CD4-positive, alpha-beta T cell treated with Interleukin-1 beta for 1 hour (primary cell): ENCODE data around the gene CFAP97D1.
"Not testable (repeated sequence)": the region's sequence is repeated elsewhere in the genome, so short reads cannot be mapped to it uniquely, and the experiment has no call there.

Experiments used
- DNase-seq, 2 donors: peaks; one replicate each; pipeline ENCODE4 v3.0.0-alpha.2; 2020 to 2022

Gene CFAP97D1

DNA sequence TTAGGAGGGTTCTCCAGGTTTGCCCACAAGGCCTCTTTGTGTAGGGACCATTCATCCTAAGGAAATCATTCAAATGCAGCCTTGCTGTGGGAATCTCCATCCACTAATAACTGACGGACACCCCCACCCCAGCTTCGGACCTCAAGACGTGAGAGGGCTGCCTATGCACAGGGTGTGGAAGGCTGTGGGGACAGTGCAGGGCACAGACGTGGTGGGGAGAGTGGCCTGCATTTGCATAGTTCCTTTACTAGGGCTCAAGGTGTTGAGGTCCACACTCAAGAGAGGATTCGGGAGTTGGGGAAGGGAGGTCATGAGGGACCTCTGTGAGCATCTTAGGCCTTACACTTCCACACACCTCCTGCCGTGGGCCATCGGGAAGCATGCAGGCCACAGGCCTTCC, 11.3 kb upstream of the CFAP97D1 start:
- DNase-seq = no peak

DNA sequence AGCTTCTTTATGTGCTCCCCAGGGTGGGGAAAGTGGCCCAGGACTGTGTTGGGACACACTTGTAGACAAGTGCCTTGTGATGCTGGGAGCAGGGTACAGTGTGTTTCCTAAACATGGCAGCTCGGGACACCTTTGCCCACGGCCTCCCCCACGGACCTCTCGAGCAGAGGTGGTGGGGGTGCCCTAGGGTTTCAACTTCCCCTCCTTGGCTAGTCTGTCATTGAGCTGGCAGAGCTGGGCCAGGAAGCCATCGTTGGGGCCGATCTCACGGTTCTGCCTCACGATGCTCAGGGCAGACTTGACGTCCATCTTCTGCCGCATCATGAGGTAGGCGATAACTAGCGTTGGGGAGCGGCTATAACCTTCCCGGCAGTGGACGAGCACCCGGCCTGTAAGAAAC, 10.8 kb upstream of the CFAP97D1 start:
- DNase-seq = no peak

DNA sequence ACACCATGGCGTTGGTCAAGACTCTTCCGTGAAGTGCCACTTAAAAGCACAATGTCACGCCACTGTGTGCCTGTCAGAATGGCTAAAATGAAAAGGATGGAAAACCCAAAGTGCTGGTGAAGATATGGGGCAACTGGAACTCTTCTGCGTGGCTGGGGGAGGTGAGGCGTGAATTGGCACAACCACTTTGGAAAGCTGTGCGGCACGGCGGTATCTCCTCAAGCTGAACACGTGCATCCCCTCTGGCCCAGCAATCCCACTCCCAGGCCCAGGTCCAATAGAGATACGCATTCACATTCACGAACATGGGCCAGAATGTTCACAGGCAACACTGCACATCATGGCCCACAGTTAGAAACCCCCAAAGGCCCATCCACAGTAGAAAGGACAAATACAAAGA, 10.4 kb upstream of the CFAP97D1 start:
- DNase-seq = no peak

DNA sequence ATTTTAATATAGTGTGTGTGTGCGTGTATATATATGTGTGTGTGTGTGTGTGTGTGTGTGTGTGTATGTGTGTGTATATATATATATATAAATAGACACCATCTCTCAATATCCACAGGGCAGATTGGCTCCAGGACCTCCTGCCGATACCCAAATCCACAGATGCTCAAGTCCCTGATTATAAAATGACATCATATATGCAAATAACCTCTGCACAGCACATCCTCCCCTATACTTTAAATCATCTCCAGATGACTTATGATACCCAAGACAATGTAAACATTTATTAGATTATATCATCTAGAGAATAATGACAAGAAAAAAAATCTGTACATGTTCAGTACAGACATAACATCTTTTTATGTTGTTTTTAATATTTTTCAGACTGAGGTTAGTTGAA, 9.3 kb upstream of the CFAP97D1 start:
- no peak for DNase-seq

DNA sequence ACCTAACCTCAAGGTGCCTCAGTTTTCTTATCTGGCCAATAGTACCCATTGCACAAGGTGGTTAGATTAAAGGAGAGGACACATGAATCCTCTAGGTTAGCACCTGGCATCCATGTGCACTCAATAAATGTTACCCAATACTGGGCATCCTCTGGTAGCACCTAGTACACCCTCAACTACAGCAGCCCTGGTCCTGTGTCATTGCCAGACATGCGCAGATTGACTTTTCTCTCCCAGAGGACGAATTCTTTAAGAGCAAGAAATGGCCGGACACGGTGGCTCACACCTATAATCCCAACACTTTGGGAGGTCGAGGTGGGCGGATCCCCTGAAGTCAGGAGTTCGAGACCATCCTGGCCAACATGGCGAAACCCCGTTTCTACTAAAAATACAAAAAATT, 8.8 kb upstream of the CFAP97D1 start:
- no peak for DNase-seq

DNA sequence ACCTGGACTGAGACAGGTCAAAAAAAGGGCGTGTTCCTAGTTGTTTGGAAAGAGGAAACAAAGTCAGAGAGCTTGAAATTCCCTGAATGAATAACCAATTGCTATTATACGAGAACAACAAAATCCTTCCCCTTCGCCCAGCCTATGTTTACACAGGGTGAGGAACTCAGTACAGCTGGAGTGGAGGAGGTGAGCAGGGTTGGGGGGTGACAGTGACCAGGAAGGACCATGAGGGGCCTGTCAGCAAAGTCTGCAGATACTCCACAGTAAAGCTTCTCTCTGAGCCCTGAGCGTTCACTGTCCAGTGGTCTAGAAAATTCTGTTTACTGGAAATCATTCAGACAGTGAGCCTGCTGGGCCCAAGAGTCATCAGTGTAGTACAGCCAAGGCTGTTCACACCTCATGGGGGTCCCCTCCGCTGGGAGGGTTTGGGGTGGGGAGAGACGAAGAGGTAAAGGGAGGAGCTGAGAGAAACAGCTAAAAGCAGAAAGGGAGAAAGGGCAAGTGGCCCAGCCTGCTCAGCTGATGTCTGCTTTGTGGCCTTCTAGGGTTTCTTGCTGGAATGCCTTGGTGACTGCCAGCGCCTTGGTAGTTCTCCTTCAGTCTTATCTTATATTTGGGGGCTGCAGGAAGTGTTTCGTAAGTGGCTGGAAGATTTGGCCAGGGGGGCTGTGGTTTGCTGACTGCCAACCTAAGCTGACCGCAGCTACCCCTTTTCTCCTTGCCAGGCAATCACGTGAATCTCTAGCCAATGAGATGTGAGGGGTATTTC, 7.2 kb upstream of the CFAP97D1 start:
- DNase-seq = peak; percentile 8 to 39

DNA sequence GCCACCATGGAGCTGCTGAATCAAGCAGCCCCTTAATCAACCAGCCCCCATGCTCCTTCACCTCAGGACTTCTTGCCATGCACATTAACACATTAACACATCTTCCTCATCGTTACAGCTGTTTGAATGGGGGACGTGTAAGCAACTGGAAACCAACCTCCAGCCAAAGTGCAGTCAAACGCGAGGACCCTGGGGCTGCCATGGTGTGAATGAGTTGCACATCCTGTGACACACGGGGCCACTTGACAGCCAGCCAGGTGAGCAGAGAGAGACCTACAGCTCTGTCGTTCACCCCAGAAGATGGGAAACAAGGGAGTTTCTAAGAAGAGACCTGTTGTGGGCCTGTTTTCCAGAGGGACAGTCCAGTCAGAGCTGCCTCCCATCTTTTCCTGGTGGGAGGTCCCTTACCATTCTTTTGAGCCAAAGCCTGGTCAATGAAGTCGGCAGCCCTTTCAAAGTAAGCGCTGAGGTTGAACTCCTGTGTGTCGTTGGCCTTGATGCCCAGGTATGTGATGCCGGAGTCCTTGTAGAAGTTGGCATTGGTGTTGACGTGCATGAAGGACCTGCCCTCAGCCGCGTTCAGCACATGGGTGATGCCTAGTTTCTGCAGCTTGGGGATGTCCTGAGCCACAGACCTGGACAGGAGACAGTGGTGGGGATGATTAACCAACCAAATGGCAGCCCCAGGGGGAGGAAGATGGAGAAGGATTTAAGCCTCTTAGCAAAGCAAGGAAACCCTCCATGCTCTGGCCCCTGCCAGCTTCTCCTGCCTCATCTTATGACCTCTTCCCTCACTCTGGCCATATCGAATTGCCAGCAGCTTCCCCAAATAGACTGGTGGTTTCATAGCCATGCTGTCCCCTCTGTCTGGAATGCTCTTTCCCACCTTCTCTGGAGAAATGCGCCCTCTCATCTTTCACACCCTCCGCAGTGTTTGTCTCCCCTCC, 5.7 kb upstream of the CFAP97D1 start:
- no peak for DNase-seq

DNA sequence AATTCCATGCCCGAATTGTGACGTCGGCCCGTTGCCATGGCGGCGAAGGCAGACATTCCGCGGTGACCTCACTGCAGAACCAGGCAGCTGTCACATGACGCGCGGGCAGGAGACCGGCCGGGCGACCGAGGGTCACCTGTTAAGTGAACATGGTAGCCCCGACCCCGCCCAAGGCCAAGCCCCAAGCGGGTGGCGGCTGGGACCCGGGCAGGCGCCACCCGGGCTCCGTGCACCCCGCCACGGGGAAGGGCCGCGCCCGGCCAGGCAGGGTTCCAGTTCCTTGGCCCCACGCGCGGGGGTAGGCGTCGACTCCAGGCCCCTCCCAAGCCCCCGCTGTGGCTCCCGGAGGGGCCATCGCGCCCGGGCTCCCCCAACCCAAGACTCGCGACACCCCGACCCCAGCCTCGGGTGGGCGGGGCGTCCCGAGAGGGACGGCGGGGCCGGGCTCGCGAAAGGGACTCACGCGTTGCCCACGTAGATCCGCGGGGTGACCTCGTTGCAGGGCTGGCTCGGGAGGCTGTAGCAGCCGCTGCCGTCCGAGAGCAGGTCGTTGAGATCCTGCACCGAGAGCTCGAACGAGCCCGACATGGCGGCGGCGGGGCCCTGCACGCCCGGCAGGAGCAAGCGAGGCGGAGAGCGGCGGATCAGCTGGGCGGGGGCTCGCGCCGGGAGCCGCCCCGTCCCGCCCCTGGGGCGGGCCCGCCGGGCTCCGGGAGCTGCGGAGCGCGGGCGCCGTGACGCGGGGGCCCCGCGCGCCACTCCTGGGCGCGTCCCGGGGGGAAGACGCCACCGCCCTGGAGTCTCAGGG, 1.7 kb upstream of the CFAP97D1 start, which contains the start of gene DUSP3:
Gene DUSP3, minus strand, starts transcription at position 641 of the 808 bp plus-strand sequence. Its CDS starts 53 bp downstream, at position 588.
- DNase-seq = peak; percentile 75 to 83

DNA sequence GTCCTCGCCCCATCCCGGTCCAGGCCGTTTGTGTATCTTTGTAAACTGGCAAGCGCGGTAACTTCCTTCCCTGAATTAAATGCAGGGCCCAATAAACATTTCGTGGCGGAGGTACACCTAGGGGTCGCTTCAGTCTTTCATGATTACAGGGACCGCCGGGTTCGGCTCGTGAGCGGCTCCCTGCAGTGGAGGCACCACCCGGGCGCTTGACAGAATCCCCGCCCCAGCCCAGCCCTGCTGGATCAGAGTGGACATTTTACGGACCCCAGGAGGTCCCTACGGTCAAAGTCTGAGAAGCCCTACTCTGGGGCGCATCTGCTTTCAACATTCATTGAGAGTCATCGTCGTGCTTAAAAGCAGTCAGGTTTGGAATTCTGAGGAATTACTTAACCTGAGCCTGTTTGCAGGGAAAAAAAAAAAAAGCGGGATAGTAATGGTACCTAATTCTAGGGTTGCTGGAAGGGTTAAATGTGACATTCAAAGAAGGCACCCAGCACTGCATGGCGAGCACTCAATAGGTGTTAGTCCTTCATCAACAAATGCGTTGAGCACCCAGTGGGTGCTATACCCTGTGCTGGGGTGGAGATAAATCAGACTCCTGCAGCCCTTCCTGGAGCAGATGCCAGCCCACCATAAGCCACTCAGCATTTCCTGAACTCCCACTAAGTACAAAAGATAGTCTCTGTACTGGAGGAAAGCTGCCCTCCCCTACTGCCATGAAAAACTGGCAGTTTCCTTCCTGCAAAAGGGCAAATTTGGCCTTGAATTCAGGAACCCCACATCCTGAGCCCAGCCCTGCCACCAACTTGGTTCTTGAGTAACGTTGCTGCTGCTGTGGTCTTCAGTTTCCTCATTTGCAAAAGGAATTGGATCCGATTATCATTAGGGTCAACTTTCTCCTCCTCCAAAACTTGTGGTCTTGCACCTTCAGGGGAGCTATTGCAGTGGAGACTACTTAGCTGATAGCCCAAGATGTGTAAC, 800 bp upstream of the CFAP97D1 start:
- no peak for DNase-seq

DNA sequence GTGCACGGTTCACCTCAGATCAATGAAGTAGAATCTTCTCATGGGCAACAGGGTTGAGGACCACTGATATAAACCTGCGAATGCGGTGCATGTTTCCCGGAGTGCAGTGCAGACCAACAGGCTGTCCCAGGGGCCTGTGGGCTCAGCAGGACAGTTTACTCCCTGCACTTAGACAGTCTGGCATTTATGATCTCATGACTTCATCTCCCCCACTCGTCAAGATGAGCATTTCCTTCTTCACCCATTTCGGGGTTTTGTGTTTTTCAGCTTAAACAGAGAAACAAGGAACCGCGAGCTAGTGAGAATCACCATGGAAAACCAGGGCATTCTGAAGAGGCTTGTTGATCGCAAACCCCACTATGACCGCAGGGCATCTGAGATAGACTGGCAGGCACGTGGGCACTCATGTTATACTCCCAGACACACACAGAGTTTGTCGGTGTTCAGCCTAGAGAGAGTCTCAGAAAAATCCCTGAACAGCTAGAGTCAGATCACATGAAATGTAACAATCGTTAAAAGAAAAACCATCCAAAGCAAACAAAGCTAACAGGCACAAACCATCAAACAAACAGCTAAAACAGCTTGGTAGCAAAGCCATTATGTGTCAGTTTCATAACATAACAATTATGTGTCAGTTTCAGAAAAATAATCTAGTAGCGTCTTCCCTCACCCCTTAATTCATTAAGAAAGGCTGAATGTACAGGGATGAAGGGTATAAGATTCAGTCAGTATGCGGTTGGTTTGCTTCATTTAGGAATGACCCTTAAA, 2.9 kb downstream of the CFAP97D1 start:
- DNase-seq = no peak

DNA sequence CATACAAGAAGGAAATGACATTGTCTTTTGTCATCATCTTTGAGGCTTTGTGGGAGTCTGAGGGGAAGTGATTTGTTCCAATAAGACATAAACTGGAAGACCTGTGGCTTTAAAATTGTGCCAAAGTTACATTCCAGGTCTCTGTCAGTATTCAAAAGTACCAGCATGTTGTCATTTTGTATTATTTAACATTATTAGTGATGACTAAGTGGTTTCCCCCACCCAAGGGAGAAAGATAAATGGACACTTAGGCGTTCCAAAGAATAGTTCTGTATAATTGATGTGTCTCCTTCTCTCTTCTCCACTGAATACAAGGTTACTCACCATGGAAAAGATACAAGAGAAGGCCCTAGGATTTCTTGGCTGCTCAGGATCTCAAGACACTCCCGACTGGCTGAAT, 3.8 kb downstream of the CFAP97D1 start:
- no peak for DNase-seq

DNA sequence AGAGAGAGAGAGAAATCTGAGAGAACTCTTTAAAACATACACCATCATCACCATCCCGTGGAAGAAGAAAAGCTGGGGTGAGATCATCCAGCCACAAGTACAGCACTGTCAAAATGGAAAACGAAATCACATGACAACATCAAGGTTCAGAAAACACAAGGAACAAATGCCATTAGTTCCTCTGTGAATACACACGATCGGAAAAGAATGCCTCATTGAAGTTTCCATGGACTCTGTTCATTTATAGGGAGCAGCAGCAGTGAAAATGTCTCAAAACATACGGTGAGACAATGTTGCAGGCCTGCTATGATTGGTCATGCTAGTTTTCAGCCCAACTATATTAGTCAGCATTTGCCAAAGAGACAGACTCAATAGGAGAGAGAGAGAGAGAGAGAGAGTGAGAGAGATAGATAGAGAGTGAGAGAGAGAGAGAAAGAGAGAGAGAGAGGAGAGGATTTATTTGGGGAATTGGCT, 4.4 kb downstream of the CFAP97D1 start:
- no peak for DNase-seq

DNA sequence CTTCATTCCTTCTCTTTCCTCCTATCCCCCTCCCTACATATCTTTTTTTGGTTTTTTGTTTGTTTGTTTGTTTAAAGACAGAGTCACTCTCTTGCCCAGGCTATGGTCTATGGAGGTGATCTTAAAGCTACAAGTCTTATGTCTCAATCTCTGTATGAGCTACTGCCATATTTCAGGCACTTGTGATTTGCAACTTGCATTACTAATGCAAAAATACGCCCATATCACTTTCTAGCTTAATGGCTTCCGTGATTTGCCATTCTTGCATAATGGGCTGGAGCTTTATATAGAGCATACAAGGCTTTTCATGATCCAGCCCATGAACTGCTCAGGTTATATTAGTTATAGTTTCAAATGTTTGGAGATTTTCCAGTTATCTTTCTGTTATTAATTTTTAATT, 7.5 kb downstream of the CFAP97D1 start:
- no peak for DNase-seq

DNA sequence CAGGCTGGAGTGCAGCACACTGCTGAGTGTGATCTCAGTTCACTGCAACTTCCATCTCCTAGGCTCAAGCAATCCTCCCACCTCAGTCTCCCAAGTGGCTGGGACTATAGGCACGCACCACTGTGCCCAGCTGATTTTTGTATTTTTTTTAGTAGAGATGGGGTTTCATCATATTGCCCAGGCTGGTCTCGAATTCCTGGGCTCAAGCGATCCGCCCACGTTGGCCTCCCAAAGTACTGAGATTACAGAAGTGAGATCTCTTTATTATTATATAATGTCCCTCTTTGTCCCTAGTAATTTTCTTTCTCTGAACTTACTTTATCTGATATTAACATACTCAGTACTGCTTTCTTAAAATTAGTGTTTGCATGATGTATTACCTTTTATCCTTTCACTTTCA, 8.3 kb downstream of the CFAP97D1 start:
- DNase-seq = no peak

DNA sequence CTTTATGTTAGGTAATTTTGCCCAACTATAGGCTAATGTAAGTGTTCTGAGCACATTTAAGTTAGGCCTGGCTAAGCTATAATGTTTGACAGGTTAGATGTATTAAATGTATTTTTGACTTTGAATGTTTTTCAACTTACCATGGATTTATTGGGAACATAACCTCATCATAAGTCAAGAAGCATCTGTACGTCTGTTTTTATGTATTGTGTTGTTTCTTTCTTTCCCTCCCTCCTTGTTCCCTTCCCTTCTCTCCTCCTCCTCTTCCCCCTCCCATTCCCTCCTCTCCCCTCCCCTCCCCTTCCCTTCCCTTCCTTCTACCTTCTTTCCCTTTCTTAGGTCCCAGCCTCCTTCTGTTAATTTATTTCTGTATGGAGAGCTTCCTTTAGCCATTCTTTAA, 9.2 kb downstream of the CFAP97D1 start:
- no peak for DNase-seq

DNA sequence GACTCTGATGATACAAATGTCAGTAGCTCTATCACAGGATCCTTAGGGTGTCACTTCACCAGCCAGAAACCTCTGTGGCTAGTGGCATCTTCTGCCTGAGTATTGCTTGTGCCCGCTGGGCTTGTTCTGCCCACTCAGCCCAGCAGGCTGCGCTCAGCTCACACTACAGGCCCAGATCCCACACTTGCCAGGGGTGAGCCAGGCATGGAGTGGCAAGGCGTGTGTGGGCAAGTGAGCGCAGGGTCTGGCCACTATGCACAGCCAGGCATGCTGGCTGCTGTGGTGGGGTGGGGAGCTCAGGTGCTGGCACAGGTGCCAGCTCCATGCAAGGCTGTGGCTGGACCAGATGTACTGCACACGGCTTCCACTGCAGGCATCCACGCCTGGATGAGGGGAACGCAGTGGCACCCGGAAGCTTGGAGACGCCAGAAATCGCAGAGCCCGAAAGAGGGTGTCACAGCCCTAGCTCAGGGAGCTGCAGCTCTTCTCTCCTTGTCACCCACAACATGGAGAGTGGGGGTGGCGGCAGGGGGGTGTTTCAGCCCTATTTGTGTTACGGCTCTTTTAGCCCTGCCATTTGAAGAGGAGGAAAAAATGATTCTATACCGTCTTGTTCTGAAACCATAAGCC, 10.2 kb downstream of the CFAP97D1 start:
- DNase-seq = no peak

DNA sequence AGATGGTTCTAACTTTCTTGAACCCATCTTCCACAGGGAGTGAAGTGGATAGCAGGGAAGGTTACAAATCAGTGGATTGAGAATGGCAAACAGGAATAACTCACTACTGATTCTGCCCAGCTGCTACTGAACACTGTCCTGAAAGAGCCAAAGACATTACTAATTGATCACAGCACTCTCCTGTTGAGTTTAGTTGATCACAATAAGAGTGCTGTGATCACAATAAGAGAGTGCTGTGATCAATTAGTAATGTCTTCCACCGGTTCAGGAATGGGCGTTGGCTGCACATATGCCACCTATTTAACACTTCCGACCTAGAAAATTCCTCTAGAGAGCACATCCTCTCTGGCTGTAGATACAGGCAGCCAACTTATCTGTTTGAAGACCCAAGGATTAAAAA, 11.4 kb downstream of the CFAP97D1 start:
- peak in 1 of 2 donors; percentile 23 for DNase-seq

DNA sequence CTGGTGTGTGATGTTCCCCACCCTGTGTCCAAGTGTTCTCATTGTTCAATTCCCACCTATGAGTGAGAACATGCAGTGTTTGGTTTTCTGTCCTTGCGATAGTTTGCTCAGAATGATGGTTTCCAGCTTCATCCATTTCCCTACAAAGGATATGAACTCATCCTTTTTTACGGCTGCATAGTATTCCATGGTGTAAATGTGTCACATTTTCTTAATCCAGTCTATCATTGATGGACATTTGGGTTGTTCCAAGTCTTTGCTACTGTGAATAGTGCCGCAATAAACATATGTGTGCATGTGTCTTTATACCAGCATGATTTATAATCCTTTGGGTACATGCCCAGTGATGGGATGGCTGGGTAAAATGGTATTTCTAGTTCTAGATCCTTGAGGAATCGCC, 12.4 kb downstream of the CFAP97D1 start:
- DNase-seq = not testable (repeated sequence)

DNA sequence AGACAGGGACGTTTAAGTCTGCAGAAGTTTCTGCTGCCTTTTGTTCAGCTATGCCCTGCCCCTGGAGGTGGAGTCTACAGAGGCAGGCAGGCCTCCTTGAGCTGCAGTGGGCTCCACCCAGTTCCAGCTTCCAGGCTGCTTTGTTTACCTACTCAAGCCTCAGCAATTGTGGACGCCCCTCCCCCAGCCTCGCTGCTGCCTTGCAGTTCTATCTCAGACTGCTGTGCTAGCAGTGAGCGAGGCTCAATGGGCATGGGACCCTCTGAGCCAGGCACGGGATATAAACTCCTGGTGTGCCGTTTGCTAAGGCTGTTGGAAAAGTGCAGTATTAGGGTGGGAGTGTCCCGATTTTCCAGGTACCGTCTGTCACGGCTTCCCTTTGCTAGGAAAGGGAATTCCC, 17.8 kb downstream of the CFAP97D1 start:
- DNase-seq = not testable (repeated sequence)

DNA sequence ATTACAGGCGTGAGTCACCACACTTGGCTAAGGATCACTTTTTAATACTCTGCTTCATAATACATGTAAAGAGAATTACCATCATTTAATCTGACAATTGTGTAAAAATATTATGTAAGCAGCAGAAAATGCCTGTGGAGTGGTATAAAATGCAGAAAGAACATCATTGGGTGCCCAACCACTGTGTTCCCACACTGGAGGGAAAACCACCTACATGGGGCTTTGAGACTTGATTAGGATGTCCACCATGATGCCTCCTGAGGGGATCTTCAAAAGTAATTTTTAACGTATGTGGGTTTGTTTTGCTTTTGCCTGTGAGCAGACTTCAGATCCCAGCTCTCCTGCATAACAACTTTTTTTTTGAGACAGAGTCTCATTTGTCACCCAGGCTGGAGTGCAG, 18.8 kb downstream of the CFAP97D1 start:
- no peak for DNase-seq
